GM23338 (cell line): ENCODE data around the gene FGGY. TPM values are rescaled to one million over a fixed set of nuclear protein-coding genes. Genes with fewer than 3 reads are reported as not detected.

Experiments used
- ATAC-seq: fragments of 200-7000 bp; cut with Tn5 transposase; 3 replicates; pipeline ENCODE4 v1.9.1; 2020
- DNase-seq: peaks from one replicate; pipeline ENCODE4 v3.0.0-alpha.2; 2015; ENCODE audit warnings: low spot score
- H2AFZ ChIP-seq: fragments of 200-600 bp; sonication (generic); 2 replicates; pipeline ENCODE4 v1.8.0; 2016; ENCODE audit warnings: antibody characterized with exemption, mild to moderate bottlenecking, moderate library complexity
- H3F3A ChIP-seq: fragments of 200-600 bp; sonication (generic); replicated peaks from 2 replicates; pipeline ENCODE4 v1.8.0; 2017; ENCODE audit warnings: antibody characterized with exemption, mixed run types, low read depth
- H3K27ac ChIP-seq: fragments of 200-600 bp; sonication (generic); 2 replicates; pipeline ENCODE4 v1.6.1; 2016; ENCODE audit warnings: low read depth
- H3K27me3 ChIP-seq: fragments of 200-600 bp; sonication (generic); 2 replicates; pipeline ENCODE4 v1.8.0; 2016; ENCODE audit warnings: mild to moderate bottlenecking, mixed run types, moderate library complexity; ENCODE audit not compliant: insufficient read depth
- H3K36me3 ChIP-seq: fragments of 200-600 bp; sonication (generic); 2 replicates; pipeline ENCODE4 v1.8.0; 2016; ENCODE audit warnings: mild to moderate bottlenecking; ENCODE audit not compliant: insufficient read depth
- H3K4me1 ChIP-seq: fragments of 200-600 bp; sonication (generic); 2 replicates; pipeline ENCODE4 v1.8.0; 2016; ENCODE audit warnings: mild to moderate bottlenecking, moderate library complexity; ENCODE audit not compliant: insufficient read depth
- H3K4me2 ChIP-seq: fragments of 200-600 bp; sonication (generic); 2 replicates; pipeline ENCODE4 v1.7.1; 2017; ENCODE audit warnings: mixed run types
- H3K4me3 ChIP-seq: fragments of 200-600 bp; sonication (generic); 2 replicates; pipeline ENCODE4 v1.6.1; 2016; ENCODE audit warnings: mixed run types
- H3K79me2 ChIP-seq: fragments of 200-600 bp; sonication (generic); replicated peaks from 2 replicates; pipeline ENCODE4 v1.8.0; 2017; ENCODE audit warnings: mild to moderate bottlenecking; ENCODE audit not compliant: insufficient read depth
- H3K9me2 ChIP-seq: fragments of 200-600 bp; sonication (generic); 2 replicates; pipeline ENCODE4 v1.8.0; 2017; ENCODE audit not compliant: insufficient read depth
- H4K20me1 ChIP-seq: fragments of 200-600 bp; sonication (generic); replicated peaks from 2 replicates; pipeline ENCODE4 v1.8.0; 2017; ENCODE audit warnings: mild to moderate bottlenecking; ENCODE audit not compliant: insufficient read depth
- H3K27ac Mint-ChIP-seq: 2 replicates; pipeline ENCODE4 v1.8.0; 2020; ENCODE audit warnings: inconsistent platforms, mild to moderate bottlenecking, moderate library complexity, mixed read lengths
- H3K27me3 Mint-ChIP-seq: 3 replicates; pipeline ENCODE4 v1.8.0; 2022; ENCODE audit warnings: low read depth, mild to moderate bottlenecking, moderate library complexity, mixed read lengths, inconsistent platforms; ENCODE audit not compliant: insufficient read depth, poor library complexity
- H3K36me3 Mint-ChIP-seq: 3 replicates; pipeline ENCODE4 v1.8.0; 2021; ENCODE audit warnings: low read depth, mild to moderate bottlenecking, inconsistent platforms, moderate library complexity, mixed read lengths
- H3K4me1 Mint-ChIP-seq: 3 replicates; pipeline ENCODE4 v1.8.0; 2020; ENCODE audit warnings: mild to moderate bottlenecking, inconsistent platforms, mixed read lengths
- H3K4me3 Mint-ChIP-seq: 3 replicates; pipeline ENCODE4 v1.8.0; 2021; ENCODE audit warnings: moderate library complexity, mild to moderate bottlenecking, inconsistent platforms, mixed read lengths
- H3K9me3 Mint-ChIP-seq: 3 replicates; pipeline ENCODE4 v1.8.0; 2020; ENCODE audit warnings: moderate library complexity, mild to moderate bottlenecking, inconsistent platforms, mixed read lengths
- CREB1 ChIP-seq: fragments of 250-450 bp; sonication (Bioruptor Pico); IDR thresholded peaks from 2 replicates; pipeline ENCODE4 v1.5.0; 2020; ENCODE audit warnings: low read depth, mild to moderate bottlenecking, moderate library complexity
- EZH2 ChIP-seq: fragments of 200-600 bp; sonication (generic); IDR thresholded peaks from one replicate; pipeline ENCODE4 v1.8.0; 2017; ENCODE audit warnings: antibody characterized with exemption, mild to moderate bottlenecking, low read depth; ENCODE audit not compliant: unreplicated experiment
- EZH2phosphoT487 ChIP-seq: fragments of 200-600 bp; sonication (generic); IDR thresholded peaks from one replicate; pipeline ENCODE4 v1.8.1; 2018; ENCODE audit warnings: antibody characterized with exemption; ENCODE audit not compliant: unreplicated experiment
- JUNB ChIP-seq: IDR thresholded peaks from one replicate; pipeline ENCODE4 v1.6.1; 2016; ENCODE audit warnings: antibody characterized with exemption; ENCODE audit not compliant: unreplicated experiment
- NANOG ChIP-seq: IDR thresholded peaks from 2 replicates; pipeline ENCODE4 v1.6.1; 2016; ENCODE audit warnings: antibody characterized with exemption, borderline replicate concordance
- POLR2AphosphoS5 ChIP-seq: IDR thresholded peaks from 2 replicates; pipeline ENCODE4 v1.6.1; 2016; ENCODE audit warnings: antibody characterized with exemption, low read depth
- STAT1 ChIP-seq: IDR thresholded peaks from one replicate; pipeline ENCODE4 v1.6.1; 2016; ENCODE audit warnings: antibody characterized with exemption; ENCODE audit not compliant: unreplicated experiment
- ZNF114 ChIP-seq: fragments of 250-450 bp; sonication (Bioruptor Pico); IDR thresholded peaks from 2 replicates; pipeline ENCODE4 v1.5.0; 2020; ENCODE audit warnings: mild to moderate bottlenecking, moderate library complexity
- ZNF331 ChIP-seq: fragments of 250-450 bp; sonication (Bioruptor Pico); IDR thresholded peaks from 2 replicates; pipeline ENCODE4 v1.5.0; 2020; ENCODE audit warnings: low read depth, mild to moderate bottlenecking, moderate library complexity
- polyA plus RNA-seq: library from polyadenylated mRNA; unstranded; fragments of >200 nt; fragmentation: Nextera tagmentation; extraction: Ambion mirVana; gene quantifications from 2 replicates; pipeline ENCODE4 v1.2.1, GENCODE V29; 2016
- total RNA-seq: library from RNA; depleted of rRNA; stranded (reverse); fragments of >200 nt; shearing (Covaris generic); gene quantifications from 2 replicates; pipeline ENCODE4 v1.2.3, GENCODE V29; 2014
- TF ChIP-seq, protein P1 (sequence below): IDR thresholded peaks from 2 replicates; pipeline ENCODE4 v1.6.1; 2016; ENCODE audit warnings: antibody characterized with exemption
- TF ChIP-seq, protein P2 (sequence below): fragments of 250-450 bp; sonication (Bioruptor Pico); IDR thresholded peaks from 2 replicates; pipeline ENCODE4 v1.5.0; 2020; ENCODE audit warnings: mild to moderate bottlenecking, moderate library complexity
- TF ChIP-seq, protein P3 (sequence below): IDR thresholded peaks from one replicate; pipeline ENCODE4 v1.6.1; 2018; ENCODE audit warnings: antibody characterized with exemption; ENCODE audit not compliant: unreplicated experiment

The FGGY gene
- total and polyA plus RNA-seq, 2 experiments from 2014 or later: 10.9 to 21.4 TPM

DNA sequence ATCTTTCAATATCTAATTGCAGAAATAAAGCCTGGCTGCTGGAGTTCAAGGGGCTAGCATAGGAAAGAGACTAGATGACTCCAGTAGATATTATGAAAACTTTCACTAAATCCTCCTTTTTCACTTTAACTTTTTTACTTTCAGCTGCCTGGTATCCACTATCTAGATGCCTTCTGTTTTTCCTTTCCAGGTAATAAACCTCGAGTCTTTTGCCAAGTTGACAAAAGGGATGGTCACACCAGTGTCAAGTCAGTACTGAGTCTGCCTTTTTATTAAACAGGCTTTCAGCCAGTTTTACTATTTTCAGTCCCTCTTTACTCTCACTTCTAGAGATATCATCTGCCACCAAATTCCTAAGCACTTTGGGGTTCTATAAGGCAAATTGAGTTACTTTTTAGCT lies 195.6 kb downstream of the FGGY start:
- TF ChIP-seq, protein P1, sequence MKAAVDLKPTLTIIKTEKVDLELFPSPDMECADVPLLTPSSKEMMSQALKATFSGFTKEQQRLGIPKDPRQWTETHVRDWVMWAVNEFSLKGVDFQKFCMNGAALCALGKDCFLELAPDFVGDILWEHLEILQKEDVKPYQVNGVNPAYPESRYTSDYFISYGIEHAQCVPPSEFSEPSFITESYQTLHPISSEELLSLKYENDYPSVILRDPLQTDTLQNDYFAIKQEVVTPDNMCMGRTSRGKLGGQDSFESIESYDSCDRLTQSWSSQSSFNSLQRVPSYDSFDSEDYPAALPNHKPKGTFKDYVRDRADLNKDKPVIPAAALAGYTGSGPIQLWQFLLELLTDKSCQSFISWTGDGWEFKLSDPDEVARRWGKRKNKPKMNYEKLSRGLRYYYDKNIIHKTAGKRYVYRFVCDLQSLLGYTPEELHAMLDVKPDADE: no peak
- no peak for TF ChIP-seq STAT1
- no peak for TF ChIP-seq CREB1
- TF ChIP-seq EZH2: no peak
- no peak for TF ChIP-seq ZNF331 (CRISPR knock-in tag)
- TF ChIP-seq EZH2phosphoT487: no peak
- TF ChIP-seq, protein P2, sequence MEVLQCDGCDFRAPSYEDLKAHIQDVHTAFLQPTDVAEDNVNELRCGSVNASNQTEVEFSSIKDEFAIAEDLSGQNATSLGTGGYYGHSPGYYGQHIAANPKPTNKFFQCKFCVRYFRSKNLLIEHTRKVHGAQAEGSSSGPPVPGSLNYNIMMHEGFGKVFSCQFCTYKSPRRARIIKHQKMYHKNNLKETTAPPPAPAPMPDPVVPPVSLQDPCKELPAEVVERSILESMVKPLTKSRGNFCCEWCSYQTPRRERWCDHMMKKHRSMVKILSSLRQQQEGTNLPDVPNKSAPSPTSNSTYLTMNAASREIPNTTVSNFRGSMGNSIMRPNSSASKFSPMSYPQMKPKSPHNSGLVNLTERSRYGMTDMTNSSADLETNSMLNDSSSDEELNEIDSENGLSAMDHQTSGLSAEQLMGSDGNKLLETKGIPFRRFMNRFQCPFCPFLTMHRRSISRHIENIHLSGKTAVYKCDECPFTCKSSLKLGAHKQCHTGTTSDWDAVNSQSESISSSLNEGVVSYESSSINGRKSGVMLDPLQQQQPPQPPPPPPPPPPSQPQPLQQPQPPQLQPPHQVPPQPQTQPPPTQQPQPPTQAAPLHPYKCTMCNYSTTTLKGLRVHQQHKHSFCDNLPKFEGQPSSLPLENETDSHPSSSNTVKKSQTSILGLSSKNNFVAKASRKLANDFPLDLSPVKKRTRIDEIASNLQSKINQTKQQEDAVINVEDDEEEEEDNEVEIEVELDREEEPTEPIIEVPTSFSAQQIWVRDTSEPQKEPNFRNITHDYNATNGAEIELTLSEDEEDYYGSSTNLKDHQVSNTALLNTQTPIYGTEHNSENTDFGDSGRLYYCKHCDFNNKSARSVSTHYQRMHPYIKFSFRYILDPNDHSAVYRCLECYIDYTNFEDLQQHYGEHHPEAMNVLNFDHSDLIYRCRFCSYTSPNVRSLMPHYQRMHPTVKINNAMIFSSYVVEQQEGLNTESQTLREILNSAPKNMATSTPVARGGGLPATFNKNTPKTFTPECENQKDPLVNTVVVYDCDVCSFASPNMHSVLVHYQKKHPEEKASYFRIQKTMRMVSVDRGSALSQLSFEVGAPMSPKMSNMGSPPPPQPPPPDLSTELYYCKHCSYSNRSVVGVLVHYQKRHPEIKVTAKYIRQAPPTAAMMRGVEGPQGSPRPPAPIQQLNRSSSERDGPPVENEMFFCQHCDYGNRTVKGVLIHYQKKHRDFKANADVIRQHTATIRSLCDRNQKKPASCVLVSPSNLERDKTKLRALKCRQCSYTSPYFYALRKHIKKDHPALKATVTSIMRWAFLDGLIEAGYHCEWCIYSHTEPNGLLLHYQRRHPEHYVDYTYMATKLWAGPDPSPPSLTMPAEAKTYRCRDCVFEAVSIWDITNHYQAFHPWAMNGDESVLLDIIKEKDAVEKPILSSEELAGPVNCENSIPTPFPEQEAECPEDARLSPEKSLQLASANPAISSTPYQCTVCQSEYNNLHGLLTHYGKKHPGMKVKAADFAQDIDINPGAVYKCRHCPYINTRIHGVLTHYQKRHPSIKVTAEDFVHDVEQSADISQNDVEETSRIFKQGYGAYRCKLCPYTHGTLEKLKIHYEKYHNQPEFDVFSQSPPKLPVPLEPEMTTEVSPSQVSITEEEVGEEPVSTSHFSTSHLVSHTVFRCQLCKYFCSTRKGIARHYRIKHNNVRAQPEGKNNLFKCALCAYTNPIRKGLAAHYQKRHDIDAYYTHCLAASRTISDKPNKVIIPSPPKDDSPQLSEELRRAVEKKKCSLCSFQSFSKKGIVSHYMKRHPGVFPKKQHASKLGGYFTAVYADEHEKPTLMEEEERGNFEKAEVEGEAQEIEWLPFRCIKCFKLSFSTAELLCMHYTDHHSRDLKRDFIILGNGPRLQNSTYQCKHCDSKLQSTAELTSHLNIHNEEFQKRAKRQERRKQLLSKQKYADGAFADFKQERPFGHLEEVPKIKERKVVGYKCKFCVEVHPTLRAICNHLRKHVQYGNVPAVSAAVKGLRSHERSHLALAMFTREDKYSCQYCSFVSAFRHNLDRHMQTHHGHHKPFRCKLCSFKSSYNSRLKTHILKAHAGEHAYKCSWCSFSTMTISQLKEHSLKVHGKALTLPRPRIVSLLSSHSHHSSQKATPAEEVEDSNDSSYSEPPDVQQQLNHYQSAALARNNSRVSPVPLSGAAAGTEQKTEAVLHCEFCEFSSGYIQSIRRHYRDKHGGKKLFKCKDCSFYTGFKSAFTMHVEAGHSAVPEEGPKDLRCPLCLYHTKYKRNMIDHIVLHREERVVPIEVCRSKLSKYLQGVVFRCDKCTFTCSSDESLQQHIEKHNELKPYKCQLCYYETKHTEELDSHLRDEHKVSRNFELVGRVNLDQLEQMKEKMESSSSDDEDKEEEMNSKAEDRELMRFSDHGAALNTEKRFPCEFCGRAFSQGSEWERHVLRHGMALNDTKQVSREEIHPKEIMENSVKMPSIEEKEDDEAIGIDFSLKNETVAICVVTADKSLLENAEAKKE: no peak
- TF ChIP-seq JUNB: no peak
- no peak for TF ChIP-seq ZNF114 (CRISPR knock-in tag)
- no peak for TF ChIP-seq NANOG
- TF ChIP-seq, protein P3, sequence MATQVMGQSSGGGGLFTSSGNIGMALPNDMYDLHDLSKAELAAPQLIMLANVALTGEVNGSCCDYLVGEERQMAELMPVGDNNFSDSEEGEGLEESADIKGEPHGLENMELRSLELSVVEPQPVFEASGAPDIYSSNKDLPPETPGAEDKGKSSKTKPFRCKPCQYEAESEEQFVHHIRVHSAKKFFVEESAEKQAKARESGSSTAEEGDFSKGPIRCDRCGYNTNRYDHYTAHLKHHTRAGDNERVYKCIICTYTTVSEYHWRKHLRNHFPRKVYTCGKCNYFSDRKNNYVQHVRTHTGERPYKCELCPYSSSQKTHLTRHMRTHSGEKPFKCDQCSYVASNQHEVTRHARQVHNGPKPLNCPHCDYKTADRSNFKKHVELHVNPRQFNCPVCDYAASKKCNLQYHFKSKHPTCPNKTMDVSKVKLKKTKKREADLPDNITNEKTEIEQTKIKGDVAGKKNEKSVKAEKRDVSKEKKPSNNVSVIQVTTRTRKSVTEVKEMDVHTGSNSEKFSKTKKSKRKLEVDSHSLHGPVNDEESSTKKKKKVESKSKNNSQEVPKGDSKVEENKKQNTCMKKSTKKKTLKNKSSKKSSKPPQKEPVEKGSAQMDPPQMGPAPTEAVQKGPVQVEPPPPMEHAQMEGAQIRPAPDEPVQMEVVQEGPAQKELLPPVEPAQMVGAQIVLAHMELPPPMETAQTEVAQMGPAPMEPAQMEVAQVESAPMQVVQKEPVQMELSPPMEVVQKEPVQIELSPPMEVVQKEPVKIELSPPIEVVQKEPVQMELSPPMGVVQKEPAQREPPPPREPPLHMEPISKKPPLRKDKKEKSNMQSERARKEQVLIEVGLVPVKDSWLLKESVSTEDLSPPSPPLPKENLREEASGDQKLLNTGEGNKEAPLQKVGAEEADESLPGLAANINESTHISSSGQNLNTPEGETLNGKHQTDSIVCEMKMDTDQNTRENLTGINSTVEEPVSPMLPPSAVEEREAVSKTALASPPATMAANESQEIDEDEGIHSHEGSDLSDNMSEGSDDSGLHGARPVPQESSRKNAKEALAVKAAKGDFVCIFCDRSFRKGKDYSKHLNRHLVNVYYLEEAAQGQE: no peak
- TF ChIP-seq POLR2AphosphoS5: no peak
- H3K79me2 ChIP-seq: no peaks in the 10 kb centered on the region
- no peaks in the 10 kb centered on the region; the same call in 2 of the 3 replicates for H3K36me3 Mint-ChIP-seq
- H3K27me3 ChIP-seq: no peaks in the 10 kb centered on the region
- H3K27me3 Mint-ChIP-seq: no peaks in the 10 kb centered on the region
- ATAC-seq (no peak), DNase-seq (no peak)
- no peak overlapping the region for H3K27ac ChIP-seq
- no peaks in the 10 kb centered on the region for H3K4me1 Mint-ChIP-seq
- H3K4me1 ChIP-seq: no peaks in the 10 kb centered on the region; the same call in 1 of the 2 replicates
- no peak overlapping the region for H3K4me2 ChIP-seq
- no peak overlapping the region for H3K27ac Mint-ChIP-seq
- H3K9me2 ChIP-seq: no peaks in the 10 kb centered on the region
- no peaks in the 10 kb centered on the region for H4K20me1 ChIP-seq
- H3K4me3 Mint-ChIP-seq: no peak overlapping the region
- H3F3A ChIP-seq: no peaks in the 10 kb centered on the region
- no peaks in the 10 kb centered on the region for H3K36me3 ChIP-seq
- H3K4me3 ChIP-seq: no peak overlapping the region
- H2AFZ ChIP-seq: no peak overlapping the region
- H3K9me3 Mint-ChIP-seq: peaks cover 8% of the 10 kb centered on the region; the same call in 2 of the 3 replicates
